Stimulated activated naive CD8-positive, alpha-beta T cell treated with anti-CD3 and anti-CD28 coated beads, Interleukin-15, Interleukin-2, amounts not matched to agents 100 ng/mL and 50 ng/mL, for 24 hours (primary cell): Measurements from ENCODE around the gene TRAPPC11.
A peak's percentile ranks its signal among the peaks of the same experiment; 100 is the strongest.
"Not testable (repeated sequence)": the region's sequence is repeated elsewhere in the genome, so short reads cannot be mapped to it uniquely, and the experiment has no call there.

Source experiments
- H3K27ac Mint-ChIP-seq: one replicate; pipeline ENCODE4 v1.8.0; 2021; ENCODE audit warnings: mild to moderate bottlenecking, mixed read lengths
- H3K27me3 Mint-ChIP-seq: one replicate; pipeline ENCODE4 v1.8.0; 2021; ENCODE audit warnings: mixed read lengths
- H3K36me3 Mint-ChIP-seq: one replicate; pipeline ENCODE4 v1.8.0; 2021; ENCODE audit warnings: low read depth, mixed read lengths
- H3K4me1 Mint-ChIP-seq: one replicate; pipeline ENCODE4 v1.8.0; 2021; ENCODE audit warnings: low read depth, mixed read lengths
- H3K4me3 Mint-ChIP-seq: one replicate; pipeline ENCODE4 v1.8.0; 2021; ENCODE audit warnings: mild to moderate bottlenecking, mixed read lengths
- H3K9me3 Mint-ChIP-seq: one replicate; pipeline ENCODE4 v1.8.0; 2021; ENCODE audit warnings: mixed read lengths

The TRAPPC11 gene

DNA sequence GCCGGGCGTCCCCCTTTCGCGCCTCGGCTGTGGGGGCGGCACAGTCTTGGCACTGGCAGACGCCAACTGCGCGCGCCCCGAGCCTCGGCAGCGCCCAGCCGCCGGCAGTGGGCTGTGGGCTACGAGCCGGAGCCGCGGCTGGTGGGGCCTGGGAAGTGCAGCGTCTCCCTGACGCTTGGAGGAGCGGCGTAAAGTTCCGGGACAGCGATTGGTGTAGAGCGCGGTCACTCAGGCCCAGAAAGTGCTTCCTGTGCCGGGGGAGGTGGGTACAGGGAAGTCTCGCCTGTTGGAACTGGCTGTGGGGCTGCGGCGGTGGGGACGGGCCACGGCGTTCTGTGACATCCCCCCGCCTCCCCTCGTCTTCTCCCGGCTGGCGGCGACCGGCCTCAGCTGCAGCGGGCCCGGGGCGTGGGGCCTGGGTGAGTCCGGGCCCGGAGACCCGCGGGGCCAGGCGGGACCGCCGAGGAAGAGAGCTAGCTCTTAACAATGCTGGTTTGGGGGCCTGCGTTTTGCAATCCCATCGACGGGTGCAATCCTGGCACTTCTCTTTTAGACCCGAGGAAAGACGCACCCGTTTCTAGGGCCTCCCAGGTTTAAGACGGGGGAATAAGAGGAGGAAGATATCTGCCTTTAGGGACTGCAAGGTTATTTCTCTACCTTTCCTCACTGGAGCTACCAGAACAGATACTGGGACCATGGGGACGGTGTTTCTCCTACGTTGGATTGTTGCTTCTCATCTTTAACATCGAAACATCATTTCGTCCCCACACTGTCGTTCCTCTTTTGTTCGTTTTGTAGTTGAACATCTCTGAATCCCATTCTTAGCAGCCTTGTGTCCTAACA lies at the start of gene TRAPPC11, which contains the start of gene RWDD4:
TSS of gene TRAPPC11 (plus strand) at position 265 of the 843 bp plus-strand sequence. CDS start 4,575 bp downstream, outside the sequence.
TSS of gene RWDD4 (minus strand) at position 157 of the 843 bp plus-strand sequence. CDS start 233 bp downstream, outside the sequence.
- Mint-ChIP-seq H3K4me3 (peak within 1 kb of the TSS; percentile 94), H3K36me3 (peaks cover 23% of the 10 kb centered on the region), H3K27ac (peak within 1 kb of the TSS; percentile 96), H3K27me3 (no peaks in the 10 kb centered on the region), H3K4me1 (peaks cover 38% of the 10 kb centered on the region), H3K9me3 (no peaks in the 10 kb centered on the region)

GRCh38 chr4:183610033-183610432 lies 49.1 kb upstream of the TRAPPC11 start:
- H3K27me3 Mint-ChIP-seq = peaks cover 5% of the 10 kb centered on the region
- H3K36me3 Mint-ChIP-seq = no peaks in the 10 kb centered on the region
- H3K9me3 Mint-ChIP-seq = no peaks in the 10 kb centered on the region
- no peak overlapping the region for H3K4me3 Mint-ChIP-seq
- H3K27ac Mint-ChIP-seq = no peak overlapping the region
- no peaks in the 10 kb centered on the region for H3K4me1 Mint-ChIP-seq

DNA sequence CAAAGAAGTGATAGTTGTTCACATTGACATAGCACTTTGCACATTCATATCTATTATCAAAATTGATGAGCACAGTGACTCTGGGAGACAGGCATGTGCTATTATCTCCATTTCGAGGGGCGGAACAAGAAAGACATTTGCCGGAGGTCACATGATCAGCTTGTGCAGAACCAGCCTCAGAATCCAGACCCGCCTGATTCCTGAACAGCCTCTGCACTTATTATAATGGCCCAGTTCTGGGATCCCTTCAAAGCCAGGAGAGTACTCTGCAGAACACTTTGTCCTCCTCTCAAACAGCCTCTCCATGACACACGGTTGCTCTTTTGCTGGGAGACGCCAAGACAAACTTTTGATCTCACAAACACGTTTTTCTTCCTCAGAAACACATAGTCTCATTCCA lies 48.5 kb upstream of the TRAPPC11 start:
- Mint-ChIP-seq H3K36me3 (no peaks in the 10 kb centered on the region), H3K27me3 (peaks cover 5% of the 10 kb centered on the region), H3K4me1 (no peaks in the 10 kb centered on the region), H3K9me3 (no peaks in the 10 kb centered on the region), H3K4me3 (no peak overlapping the region), H3K27ac (no peak overlapping the region)

GRCh38 chr4:183611210-183611830 lies 47.8 kb upstream of the TRAPPC11 start:
- H3K4me3 Mint-ChIP-seq = no peak overlapping the region
- peaks cover 5% of the 10 kb centered on the region for H3K27me3 Mint-ChIP-seq
- no peaks in the 10 kb centered on the region for H3K36me3 Mint-ChIP-seq
- H3K27ac Mint-ChIP-seq = no peak overlapping the region
- H3K9me3 Mint-ChIP-seq = no peaks in the 10 kb centered on the region
- H3K4me1 Mint-ChIP-seq = no peaks in the 10 kb centered on the region

- no peak overlapping the region for H3K27ac Mint-ChIP-seq
- H3K4me3 Mint-ChIP-seq = no peak overlapping the region
- no peaks in the 10 kb centered on the region for H3K4me1 Mint-ChIP-seq
- H3K27me3 Mint-ChIP-seq = peaks cover 4% of the 10 kb centered on the region
- no peaks in the 10 kb centered on the region for H3K36me3 Mint-ChIP-seq
- H3K9me3 Mint-ChIP-seq = no peaks in the 10 kb centered on the region
These were observed 46.5 kb upstream of the TRAPPC11 start for GRCh38 chr4:183612329-183613250.

- Mint-ChIP-seq H3K9me3 (no peaks in the 10 kb centered on the region), H3K36me3 (no peaks in the 10 kb centered on the region), H3K4me3 (no peak overlapping the region), H3K27me3 (no peaks in the 10 kb centered on the region), H3K4me1 (no peaks in the 10 kb centered on the region), H3K27ac (no peak overlapping the region)
These were observed 42.0 kb upstream of the TRAPPC11 start for GRCh38 chr4:183617075-183617474.

- Mint-ChIP-seq H3K27ac (no peak overlapping the region), H3K27me3 (no peaks in the 10 kb centered on the region), H3K4me1 (no peaks in the 10 kb centered on the region), H3K9me3 (no peaks in the 10 kb centered on the region), H3K36me3 (no peaks in the 10 kb centered on the region), H3K4me3 (no peak overlapping the region)
These were observed 40.4 kb upstream of the TRAPPC11 start for GRCh38 chr4:183618681-183619080.

GRCh38 chr4:183620421-183620820 lies 38.7 kb upstream of the TRAPPC11 start:
- no peak overlapping the region for H3K4me3 Mint-ChIP-seq
- no peaks in the 10 kb centered on the region for H3K36me3 Mint-ChIP-seq
- no peak overlapping the region for H3K27ac Mint-ChIP-seq
- no peaks in the 10 kb centered on the region for H3K4me1 Mint-ChIP-seq
- no peaks in the 10 kb centered on the region for H3K9me3 Mint-ChIP-seq
- no peaks in the 10 kb centered on the region for H3K27me3 Mint-ChIP-seq

DNA sequence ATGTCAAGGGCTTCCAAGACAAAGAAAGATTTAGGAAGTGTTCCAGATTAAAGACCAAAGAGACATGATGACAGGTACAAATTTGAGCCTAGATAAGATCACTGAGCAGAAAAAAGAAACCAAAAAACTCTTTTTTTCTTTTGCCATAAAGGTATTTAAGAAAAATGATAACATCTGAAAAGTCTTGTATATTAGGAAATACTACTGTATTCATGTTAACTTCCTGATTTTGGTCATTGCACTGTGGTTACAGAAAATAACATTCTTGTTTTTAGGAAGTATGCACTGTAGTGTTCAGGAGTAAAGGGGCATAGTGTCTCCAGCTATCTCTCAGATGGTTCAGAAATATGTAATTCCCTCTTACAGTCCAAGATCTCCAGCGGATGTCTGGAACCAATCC lies 37.2 kb upstream of the TRAPPC11 start:
- no peak overlapping the region for H3K4me3 Mint-ChIP-seq
- H3K27me3 Mint-ChIP-seq = no peaks in the 10 kb centered on the region
- no peak overlapping the region for H3K27ac Mint-ChIP-seq
- H3K4me1 Mint-ChIP-seq = no peaks in the 10 kb centered on the region
- no peaks in the 10 kb centered on the region for H3K9me3 Mint-ChIP-seq
- no peaks in the 10 kb centered on the region for H3K36me3 Mint-ChIP-seq

GRCh38 chr4:183624548-183624947 lies 34.5 kb upstream of the TRAPPC11 start:
- H3K27ac Mint-ChIP-seq = no peak overlapping the region
- H3K27me3 Mint-ChIP-seq = no peaks in the 10 kb centered on the region
- H3K36me3 Mint-ChIP-seq = no peaks in the 10 kb centered on the region
- no peaks in the 10 kb centered on the region for H3K9me3 Mint-ChIP-seq
- H3K4me1 Mint-ChIP-seq = no peaks in the 10 kb centered on the region
- no peak overlapping the region for H3K4me3 Mint-ChIP-seq

- no peak overlapping the region for H3K27ac Mint-ChIP-seq
- no peaks in the 10 kb centered on the region for H3K4me1 Mint-ChIP-seq
- H3K27me3 Mint-ChIP-seq = no peaks in the 10 kb centered on the region
- no peaks in the 10 kb centered on the region for H3K9me3 Mint-ChIP-seq
- no peaks in the 10 kb centered on the region for H3K36me3 Mint-ChIP-seq
- no peak overlapping the region for H3K4me3 Mint-ChIP-seq
These were observed 32.9 kb upstream of the TRAPPC11 start for GRCh38 chr4:183626168-183626567.

DNA sequence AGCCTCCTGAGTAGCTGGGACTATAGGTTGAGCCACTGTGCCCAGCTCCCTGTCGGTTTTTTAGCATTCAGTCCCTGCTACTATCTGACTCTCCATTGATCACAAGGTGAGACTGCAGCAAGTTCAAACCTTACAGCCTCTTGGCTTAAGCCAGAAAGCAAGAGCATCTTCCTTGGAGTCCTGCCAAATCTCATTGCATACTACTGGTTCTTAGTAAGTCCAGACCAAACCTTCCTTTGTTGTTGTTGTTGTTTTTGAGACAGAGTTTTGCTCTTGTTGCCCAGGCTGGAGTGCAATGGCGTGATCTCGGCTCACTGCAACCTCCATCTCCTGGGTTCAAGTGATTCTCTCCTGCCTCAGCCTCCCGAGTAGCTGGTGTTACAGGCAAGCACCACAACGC lies 31.8 kb upstream of the TRAPPC11 start:
- not testable (repeated sequence) for H3K4me3 Mint-ChIP-seq, H3K27ac Mint-ChIP-seq

DNA sequence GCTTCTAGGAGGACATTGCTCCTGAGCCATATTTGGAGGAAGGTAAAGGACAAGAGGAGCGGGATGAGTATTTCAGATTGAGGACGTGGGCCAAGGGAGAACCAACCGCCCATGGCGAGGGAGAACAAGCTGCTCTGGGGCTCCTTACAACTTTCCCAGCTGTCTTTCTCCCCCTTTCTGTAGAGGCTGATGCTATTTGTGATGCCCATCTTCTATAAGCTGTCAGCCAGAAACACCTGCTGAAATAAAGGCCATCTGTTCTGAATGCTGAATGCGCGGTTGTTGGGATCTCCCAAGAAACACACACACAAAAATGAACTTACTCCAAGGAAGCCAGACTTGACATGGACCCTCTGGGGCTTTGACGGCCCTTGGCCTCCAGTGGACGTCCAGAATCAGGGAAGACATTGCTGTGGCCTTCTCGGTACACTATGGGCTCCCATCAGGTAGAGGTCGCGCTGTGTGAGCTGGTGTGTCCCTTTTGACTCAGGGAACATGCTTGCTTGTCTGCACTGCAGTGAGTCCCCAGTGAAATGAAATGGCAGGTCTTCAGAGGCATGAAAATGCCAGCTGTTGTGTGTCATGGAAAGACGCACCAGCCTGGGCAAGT lies 31.0 kb upstream of the TRAPPC11 start:
- H3K27ac Mint-ChIP-seq = no peak overlapping the region
- no peaks in the 10 kb centered on the region for H3K4me1 Mint-ChIP-seq
- no peaks in the 10 kb centered on the region for H3K9me3 Mint-ChIP-seq
- H3K36me3 Mint-ChIP-seq = no peaks in the 10 kb centered on the region
- H3K27me3 Mint-ChIP-seq = no peaks in the 10 kb centered on the region
- H3K4me3 Mint-ChIP-seq = no peak overlapping the region

More for the DNA sequence above, 31.8 kb upstream of the TRAPPC11 start:
- H3K36me3 Mint-ChIP-seq, H3K9me3 Mint-ChIP-seq, H3K27me3 Mint-ChIP-seq, H3K4me1 Mint-ChIP-seq: not testable (repeated sequence)

DNA sequence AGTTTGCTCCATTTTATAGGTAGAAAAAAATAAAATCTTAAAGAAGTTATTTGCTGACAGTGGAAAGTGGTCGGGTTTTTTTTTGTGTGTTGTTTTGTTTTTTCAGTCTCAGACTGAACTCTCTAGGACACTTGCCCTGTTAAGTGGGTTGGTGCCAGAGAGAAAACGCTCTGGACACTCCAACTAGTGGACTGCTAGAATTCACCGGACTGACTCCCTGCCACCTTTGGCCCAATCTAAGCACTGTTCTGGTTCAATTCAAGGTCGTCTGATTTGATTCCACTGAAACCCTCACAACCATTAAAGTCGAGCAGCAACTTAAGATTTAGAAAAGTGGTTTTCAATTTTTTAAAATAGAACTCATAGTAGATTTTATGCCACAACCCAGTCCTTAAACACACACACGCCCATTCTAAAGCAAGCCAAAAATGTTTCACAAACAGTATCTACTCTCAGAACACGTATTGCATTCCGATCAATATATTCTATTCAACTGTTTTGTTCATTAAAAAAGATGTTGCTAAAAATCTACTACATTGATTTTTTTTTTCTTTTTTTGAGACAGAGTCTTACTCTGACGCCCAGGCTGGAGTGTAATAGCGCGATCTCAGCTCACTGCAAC lies 27.4 kb upstream of the TRAPPC11 start:
- Mint-ChIP-seq H3K27ac (no peak overlapping the region), H3K36me3 (no peaks in the 10 kb centered on the region), H3K4me1 (peaks cover under 1% of the 10 kb centered on the region), H3K9me3 (no peaks in the 10 kb centered on the region), H3K4me3 (no peak overlapping the region), H3K27me3 (no peaks in the 10 kb centered on the region)
